CD4-positive, alpha-beta T cell treated with Interleukin-10 for 1 hour (primary cell): Measurements from ENCODE around the gene POLD2.
A peak's percentile ranks its signal among the peaks of the same experiment; 100 is the strongest.

Source experiments
- DNase-seq: peaks from one replicate; pipeline ENCODE4 v3.0.0-alpha.2; 2020

POLD2 gene

DNA sequence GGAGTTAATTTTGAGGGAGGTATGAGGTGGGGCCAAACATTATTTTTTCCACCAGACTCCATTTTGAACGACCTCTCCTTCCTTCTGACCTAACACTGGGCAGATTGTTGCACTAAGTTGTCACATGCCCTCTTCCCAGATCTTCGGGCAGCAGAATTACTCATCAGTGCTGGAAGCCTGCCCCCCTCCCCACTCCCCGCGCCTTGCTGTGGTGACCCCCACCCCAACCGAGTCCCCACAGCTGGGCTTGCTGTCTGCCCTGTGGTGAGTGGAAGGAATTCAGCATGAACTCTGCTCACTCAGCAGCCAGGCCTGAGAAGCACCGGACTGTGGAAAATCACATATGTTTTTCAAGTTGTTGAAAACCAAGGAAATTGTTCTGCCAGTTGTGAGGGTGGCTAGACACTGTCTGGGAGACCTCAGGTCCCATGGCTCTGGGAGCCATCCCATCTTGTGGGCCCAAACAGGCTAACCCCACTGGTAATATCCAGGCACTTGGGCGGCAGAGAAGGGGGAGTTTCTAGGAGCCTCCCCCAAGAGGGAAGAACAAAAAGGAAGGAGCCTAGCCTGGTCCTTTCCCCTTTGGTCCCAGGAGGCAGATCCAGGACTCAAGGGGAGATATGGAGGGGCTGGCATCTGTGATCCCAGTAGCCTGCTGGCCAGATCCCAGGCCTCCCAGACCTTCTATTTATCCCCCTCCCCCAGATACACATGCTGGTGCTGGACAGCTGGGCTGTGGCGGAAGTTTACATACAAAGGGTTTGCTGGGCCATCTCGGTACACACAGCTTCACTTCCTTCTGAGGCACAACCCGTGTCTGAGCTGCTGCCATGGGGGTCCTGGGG is 22.7 kb downstream of the POLD2 start:
- DNase-seq, result no peak

DNA sequence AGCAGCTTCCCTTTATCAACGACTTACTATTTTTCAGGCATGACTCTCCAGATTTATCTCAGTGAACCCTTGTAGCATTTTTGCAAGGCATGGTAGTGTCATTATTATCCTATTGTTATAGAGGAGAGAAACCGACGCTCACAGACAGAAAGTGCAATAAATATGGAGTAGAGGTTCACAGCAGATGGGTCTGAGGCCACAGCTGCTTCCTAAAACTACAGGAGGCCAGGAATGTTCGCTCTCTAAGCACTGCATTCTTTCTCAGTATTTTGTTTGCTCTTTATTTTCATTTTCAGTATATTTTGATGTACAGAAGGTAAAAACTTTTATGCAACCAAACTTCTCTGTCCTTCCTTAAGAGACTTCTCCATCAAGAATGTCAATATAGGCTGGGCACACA is 23.7 kb downstream of the POLD2 start:
- no peak for DNase-seq

DNA sequence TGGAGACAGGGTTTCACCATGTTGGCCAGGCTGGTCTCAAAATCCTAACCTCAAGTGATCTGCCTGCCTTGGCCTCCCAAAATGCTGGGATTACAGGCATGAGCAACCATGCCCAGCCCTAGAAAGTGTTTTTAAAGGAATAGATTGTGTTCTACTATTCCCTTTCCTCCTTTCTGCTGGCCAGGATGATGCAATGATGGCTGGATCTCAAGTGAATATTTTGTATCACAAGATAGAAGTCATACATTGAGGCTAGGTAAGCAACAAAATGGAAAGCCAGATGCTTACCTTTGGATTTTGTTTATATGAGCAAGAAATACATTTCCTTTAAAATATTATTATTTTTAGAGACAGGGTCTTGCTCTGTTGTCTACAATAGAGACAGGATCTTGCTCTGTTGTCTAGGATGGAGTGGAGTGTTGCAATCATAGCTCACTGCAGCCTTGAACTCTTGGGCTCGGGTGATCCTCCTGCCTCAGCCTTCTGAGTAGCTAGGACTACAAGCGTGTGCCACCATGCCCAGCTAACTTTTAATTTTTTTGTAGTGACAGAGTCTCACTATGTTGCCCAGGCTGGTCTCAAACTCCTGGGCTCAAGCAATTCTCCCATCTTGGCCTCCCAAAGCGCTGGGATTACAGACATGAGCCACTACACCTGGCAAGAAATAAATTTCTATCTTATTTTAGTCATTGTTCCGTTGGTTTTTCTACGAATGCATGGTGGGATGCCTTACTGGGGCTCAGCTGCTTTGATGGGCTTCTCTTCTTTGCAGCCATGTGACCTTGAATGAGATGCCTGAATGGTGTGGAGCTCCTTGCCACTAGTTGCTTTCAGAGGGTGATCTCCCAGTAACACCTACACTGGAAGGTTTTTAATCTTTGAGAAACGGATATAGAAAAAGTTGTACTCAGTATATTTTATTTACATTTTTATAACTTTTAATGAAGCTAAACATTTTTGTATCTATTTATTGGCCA is 25.0 kb downstream of the POLD2 start:
- no peak for DNase-seq

DNA sequence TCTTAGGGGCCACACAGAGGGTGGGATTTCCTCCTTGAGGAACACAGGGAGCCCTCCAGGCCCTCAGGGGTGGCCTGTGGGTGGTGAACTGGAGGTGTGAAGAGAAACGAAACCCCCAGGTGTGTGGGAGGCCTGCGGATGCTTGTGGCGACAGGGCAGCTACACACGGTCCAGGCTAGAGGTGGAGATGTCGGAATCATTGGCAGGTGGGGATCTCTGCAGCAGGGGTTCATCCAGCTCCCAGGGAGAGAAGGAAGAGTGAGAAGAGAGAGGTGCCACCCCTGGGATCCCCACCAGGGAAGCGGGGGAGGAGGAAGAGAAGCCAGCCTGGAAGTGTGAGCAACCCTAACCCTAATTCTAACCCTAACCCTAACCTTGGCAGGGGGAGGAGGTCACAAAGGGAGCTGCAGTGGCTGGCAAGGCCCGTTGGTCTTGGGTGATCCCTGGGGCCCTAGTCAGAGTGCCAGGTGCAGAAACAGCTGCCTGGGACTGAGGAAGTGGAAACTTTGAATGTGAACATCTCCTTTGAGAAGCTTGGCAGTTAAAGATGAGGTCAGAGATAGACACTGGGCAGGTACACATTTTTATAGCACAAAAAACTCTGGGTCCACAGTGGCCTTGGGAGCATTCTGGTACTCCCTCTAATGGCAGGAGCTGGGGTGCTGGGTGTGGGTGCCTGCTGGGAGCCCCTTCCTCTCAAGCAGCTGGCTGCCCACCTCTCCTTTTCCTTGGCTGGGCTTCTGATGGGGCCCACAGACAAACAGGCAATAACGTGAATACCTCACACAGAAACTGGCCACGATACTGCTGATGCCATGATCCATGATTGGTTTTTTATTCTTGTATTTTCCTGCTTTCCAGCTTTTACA is 26.1 kb downstream of the POLD2 start:
- DNase-seq, result no peak

DNA sequence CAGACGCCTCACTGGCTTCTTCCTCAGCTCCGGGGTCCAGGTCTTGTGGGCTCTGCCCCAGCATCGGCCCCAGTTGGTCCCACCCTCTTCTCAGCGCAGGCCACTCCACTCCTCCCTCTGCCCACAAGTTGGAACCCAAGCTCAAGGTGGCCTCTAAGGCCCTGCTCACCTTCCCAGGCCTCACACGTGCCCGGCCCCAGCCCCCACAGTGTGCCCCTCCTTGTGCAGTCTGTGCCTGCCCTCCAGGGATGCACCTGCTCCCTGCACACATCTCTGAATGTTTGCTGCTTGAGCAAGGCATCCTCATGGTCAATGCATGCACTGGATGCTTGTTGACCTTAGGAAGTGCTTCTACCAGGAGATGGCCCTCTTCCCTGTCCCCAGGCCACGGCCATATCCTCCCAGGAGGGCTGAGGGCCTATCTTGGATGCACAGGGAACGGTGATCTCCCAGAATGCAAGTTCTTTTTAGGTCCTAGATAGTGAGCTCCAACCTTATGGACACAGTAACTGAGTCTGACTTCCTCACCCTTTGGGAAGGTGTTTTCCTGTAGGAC is 26.9 kb downstream of the POLD2 start:
- no peak for DNase-seq

DNA sequence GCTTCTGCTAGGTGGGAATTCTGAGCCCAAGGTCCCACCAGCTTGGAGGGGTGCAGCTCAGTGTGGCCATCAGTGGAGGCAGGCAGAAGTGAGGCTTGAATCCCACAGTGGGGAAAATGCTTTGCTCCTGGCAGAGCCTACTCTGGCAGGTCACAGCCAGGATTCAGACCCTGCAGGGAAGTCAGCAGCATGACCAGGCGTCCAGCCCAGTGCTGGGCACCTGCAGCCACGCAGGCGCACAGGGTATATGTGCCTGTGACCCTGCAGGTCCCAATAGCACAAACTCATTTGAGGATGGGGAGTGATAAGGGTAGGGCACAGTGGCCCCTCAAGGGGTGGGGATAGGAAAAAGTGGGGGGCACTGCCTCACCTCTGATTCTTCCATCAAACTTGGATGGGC is 27.6 kb downstream of the POLD2 start:
- no peak for DNase-seq

DNA sequence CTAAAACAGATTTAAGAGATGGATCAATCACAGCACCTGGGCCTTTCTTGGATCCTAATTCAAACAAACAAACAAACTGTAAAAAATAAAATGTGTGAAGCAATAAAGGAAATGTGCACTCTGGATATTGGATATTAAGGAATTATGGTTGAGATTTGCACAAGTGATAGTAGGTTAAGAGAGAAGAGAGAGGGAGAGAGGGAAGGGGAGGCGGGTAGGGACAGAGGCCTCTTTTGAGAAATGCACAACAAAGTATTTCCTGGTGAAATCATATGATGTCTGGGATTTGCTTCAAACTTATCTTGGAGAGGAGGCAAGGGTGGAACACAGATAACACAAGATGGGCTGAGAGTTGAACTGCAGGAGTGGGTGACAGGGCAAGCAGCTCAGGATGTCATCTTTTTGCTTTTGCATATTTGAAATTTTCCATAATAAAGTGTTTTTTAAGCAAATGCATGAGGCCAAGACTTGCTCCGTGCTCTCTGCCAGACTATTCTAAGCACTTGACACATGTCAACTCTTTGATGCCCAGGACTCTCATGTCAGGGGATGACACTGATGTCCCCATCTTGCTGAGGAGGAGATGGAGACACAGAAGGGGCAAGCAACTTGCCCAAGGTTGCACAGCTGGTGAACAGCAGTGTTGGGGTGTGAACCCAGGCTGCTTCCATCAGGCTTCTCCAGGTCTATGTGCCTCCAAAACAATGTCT is 28.3 kb downstream of the POLD2 start:
- DNase-seq, result no peak

DNA sequence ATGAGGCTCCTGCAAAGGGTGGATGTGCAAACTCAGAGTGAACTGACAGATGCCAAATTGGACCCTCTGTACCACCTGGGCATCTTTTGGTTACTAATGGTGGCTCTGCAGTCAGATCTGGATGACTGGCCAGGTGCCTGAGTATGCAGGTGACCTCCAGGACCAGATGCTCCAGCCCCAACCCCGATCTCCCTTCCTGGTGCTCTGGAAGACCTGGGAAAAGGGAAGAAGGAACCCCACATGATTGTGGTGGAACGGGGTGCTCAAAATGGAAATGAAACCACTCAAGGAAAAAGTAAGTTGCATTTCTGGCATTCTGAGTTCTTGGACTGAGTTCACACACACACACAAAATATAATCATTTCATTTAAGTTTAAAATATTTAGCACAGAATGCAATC is 29.0 kb downstream of the POLD2 start:
- no peak for DNase-seq

DNA sequence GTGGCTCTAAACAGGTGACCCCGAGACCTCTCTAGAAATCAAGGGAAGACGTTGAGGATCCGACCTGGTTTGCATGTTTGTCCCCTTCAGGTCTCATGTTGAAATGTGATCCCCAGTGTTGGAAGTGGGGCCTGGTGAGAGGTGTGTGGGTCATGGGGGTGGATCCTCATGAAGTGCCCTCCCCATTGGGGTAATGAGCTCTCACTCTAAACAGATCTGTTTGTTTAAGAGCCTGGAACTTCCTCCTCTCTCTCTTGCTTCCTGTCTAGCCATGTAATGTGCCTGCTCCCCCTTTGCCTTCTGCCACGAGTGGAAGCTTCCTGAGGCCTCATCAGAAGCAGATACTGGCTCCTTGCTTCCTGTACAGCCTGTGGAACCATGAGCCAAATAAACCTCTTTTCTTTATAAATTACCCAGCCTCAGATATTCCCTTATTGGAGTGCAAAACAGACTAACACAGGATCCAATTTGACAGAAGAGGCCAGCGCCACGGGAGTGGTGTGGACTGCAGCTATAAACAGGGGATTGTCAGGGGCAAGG is 30.2 kb downstream of the POLD2 start:
- no peak for DNase-seq

DNA sequence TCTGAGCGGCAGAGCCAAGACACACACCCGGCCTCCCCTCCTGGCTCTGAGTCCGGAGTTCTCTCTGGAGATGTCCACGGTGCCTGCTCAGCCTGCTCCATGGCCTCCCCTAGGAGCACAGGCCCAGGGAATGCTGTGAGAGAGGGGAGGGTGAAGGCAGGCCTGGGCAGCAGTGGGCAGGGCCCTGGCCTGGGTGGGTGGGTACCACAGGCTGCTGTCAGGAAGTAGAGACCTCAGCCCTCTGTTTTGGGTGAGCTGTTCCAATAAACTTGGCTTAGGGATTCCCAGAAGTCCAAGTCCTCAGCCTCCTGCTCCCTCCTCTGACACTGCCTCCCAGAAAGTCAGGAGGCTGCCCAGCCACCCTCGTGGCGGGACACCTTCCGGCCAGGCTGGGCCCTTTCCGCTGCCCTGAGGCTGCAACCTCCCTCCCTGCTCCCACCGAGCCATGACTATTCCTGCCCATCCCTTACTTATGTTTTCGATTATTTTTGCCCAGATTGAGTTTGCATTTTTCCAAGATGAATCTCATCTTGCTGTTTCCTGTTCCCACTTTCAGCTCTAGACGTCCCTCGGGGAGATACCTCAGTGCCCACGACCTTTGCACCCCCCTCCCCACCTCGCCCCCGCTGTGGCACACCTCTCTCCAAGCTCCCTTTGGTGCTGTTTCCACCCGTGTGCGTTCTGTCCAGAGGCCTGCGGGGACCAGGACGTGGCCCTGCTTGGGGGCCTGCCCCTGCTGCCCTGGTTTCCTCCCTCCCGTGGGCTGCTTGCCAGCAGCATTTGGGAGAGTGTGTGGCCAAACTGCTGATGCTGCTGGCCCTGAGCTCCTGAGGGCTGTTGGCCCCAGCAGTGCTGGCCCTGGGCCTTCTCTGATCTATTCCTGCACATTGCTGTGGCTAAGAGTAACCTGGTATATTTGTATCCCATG is 35.2 kb downstream of the POLD2 start:
- DNase-seq, result no peak

DNA sequence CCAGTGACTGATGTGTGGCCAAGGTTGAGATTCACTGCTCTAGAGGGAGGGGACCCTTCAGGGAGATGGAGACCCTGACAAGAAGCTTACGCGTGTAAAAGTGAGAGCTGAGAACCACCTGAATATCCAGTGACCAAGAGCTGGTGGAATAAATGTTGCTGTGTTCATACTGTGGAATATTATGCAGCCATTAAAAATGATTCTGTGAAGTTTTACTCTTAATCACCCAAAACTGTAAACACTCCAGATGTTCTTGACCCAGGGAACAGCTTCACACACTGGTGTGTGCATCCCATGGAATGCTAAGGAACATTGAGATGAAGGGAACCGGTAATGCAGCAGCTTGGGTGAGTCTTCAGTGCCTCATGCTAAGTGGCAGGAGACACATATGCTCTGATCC is 36.7 kb downstream of the POLD2 start:
- no peak for DNase-seq

DNA sequence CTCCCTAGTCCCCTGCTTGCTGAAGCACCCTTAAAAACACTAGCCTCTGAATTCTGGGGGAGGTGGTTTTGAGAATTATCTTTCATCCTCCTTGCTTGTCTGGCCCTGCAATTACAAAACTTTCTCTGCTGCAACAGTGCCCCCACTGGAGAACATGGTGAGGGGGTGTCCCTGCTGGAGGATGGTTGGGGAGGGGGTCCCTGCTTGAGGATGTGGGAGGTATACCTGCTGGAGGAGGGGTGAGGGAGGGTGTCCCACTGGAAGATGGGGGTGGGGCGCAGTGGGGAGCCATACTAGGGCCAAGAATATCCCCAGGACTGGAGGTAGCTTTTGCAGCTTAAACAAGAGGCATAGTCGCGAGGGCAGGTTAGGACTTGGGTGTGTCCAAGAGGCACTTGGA is 37.8 kb downstream of the POLD2 start:
- no peak for DNase-seq

DNA sequence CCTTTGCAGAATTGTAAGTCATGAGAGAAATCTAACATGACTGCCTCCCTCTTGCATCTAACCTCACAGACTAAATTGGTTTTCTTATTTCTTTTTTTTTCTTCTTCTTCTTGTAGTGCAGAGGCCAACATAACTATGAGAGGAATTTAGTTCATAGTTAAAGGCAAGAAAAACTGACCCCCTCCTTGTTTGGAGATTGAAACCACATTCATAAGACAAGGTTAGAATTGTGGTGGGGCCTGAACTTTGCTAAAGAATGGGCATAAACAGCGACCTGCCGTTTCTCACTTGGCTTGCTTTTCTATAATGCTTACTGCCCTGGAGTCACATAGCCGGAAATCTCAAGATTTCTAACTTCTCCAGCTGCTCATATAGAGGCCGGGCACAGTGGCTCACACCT is 38.6 kb downstream of the POLD2 start:
- no peak for DNase-seq

DNA sequence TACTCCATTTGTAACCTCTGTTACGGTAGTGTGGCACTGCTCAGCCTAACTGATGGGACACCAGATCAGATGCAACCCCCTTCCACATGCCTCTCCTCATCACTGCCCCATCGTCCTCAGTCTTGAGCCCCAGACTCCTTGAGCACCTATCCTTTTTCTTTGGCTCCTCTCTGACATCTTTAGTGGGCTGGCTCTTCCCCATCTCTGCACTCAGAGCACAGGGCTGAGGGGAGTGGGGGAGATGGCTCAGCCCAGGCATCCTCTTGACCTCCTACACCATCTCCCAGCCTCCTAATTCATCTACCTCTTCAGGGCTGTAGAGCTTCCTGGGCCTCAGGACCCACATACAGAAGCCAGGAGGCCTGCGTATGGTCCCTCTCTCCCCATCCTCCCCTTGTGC is 39.6 kb downstream of the POLD2 start:
- no peak for DNase-seq

DNA sequence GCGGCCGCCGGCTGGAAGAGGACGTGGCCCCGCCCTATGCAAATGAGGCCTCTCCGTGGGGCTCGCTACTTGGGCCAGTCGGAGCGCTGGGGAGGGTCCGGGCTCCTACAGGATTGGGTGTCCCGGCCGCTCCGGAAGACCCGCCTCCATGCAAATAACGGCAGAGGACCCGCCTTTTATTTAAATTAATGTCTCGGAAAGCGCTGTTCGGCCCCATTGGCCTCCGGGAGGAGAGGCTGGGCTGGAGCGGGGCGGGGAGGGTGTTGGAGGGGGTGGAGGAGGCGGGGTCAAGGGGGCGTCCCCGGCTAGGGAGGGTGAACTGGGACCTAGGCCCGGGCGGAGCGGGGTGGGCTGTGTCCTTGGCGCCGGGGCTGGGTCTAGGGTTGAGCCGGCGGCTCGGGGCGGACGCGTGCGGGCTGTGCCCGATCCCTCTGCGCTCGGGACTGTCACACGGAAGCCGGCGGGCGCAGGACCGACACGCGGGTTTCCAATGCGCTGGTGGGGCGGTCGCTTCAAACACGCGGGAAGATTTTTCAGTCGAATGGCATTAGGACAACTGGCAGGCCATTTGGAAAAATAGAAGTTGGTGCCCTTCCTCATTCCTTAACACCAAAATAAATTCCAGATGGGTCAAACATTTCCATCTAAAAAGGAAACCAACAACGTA is 40.7 kb downstream of the POLD2 start:
- peak; percentile 99 for DNase-seq

DNA sequence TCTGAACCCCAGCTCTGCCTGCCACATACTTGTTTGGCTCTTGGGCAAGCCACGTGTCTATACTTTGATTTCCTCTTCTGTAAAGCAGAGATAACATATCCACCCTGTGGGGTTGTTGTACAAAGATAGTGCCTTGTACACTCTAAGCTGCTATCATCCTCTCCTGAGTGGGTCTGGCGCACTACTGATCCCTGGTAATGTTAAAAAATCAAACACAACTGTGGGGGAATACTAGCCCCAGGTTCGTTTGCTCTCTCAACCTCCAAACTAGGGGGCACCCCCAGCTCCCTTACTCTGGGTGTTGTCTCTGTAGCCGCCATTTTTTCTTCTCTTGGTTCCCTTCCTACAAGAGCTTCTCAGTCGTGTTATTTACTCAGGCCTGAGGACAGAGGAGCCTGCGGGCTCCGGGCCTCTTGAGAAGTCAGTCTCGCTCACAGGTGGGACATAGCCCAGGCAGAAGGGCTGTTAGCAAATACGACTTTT is 42.0 kb downstream of the POLD2 start:
- peak; percentile 48 for DNase-seq

DNA sequence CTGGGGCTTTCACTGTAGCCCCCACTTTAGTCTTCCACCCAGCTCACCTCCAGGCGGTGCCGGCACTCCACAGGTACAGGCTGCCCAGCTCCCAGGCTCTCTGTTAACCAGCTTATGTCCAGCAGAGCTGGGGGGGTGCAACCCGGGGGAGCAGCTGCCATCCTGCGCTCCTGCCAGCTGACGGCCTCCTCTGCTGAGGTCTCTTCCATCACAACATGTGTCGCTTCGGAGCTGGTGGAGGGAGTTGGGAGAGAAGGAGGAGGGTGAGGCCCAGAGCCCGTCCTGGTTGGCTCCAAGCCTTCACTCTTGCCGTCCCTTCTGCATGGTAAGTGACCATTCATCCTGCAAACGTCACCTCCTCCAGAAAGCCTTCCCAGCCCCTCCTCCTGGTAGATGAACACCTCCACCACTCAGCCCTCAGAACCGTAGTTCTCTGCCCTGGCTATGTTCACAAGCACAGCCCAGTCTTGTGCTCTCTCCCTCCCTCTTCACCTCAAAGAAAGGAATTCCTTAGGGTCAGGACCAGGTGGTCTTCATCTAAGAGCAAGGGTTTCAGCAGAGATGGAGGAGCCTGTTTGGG is 42.6 kb downstream of the POLD2 start:
- DNase-seq, result no peak

DNA sequence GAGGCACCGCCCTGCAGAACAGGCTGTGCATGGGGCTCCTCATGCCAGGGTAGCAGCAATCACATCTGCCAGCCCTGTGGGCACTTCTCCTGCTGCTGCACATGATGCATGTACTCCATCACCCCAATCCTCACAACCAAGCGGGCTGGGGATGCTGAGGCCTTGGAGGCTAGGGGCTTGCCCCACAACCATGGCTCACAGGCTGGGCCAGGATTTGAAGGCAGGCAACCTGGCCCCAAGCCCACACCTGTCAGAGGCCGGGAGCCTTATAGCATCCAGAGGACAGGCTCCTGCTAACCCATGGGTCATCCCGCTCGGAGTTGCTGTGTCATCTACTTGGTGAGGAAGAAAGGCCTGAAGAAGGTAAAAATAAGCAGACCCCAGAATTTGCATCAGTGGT is 43.2 kb downstream of the POLD2 start:
- no peak for DNase-seq

DNA sequence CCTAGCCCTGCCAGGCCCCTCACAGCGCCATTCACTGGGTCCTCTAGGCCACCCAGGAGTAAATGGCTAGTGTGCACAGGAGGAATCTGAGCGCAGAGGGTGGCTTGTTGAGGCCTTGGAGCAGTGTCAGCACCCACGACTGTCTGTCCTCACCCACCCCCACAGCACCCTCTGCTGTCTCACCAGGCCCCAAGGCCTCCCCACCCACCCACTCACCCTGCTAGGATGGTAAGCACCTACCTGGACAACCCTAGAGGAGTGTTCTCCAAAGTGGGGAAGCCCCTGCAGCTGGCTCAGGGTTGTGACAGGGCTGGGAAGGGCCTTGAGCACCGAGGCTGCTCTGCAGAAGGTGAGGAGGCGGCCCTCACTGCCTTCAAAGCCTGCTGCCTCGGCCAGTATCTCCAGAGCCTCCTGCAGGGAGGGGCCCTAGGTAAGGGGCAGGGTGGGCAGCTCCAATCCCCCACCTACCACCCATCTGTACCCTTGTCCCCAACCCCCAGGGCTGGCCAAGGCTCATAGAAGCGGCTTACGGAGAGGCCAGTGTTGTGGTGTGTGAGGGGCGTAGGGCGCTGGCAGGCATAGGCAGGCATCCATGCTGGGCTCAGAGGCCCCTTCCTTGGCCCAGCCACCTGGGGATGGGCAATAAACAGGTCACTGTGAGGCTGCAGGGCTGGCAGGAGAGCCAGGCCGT is 43.9 kb downstream of the POLD2 start:
- no peak for DNase-seq
